Measurements from ENCODE around the gene C1orf56. TPM values are rescaled to one million over a fixed set of nuclear protein-coding genes. Genes with fewer than 3 reads are reported as not detected.

The C1orf56 gene
- total RNA-seq, 3 donors from 2014 or later: 1.3 to 4.0 (median 1.3) TPM

- no peaks in the 10 kb centered on the region for H3K36me3 ChIP-seq (ENCODE audit: low read depth)
- TF ChIP-seq CTCF (IDR thresholded peaks at IDR 0.05): no peak
- intact Hi-C loops (cut with DNase I, micrococcal nuclease): no loop called here
These were observed 17.6 kb downstream of the C1orf56 start for GRCh38 chr1:151065089-151065645.

GRCh38 chr1:151067185-151067584 lies 19.6 kb downstream of the C1orf56 start:
- intact Hi-C loops (cut with DNase I, micrococcal nuclease): no loop called here
- no peaks in the 10 kb centered on the region for H3K36me3 ChIP-seq (ENCODE audit: low read depth)
- no peaks in the 10 kb centered on the region for H3K4me1 ChIP-seq (ENCODE audit: low read depth)
- H3K9me3 ChIP-seq: no peaks in the 10 kb centered on the region
- DNase-seq: no peak
- H3K4me3 ChIP-seq: no peak overlapping the region
- ATAC-seq: no peak
- TF ChIP-seq CTCF (IDR thresholded peaks at IDR 0.05): no peak

More at GRCh38 chr1:151065089-151065645, 17.6 kb downstream of the C1orf56 start:
- Histone ChIP-seq H3K9me3 (no peaks in the 10 kb centered on the region), H3K4me1 (ENCODE audit: low read depth) (no peaks in the 10 kb centered on the region), H3K4me3 (no peak overlapping the region)
- ATAC-seq (no peak), DNase-seq (no peak)

GRCh38 chr1:151069103-151069486 lies 21.5 kb downstream of the C1orf56 start:
- intact Hi-C loops (cut with DNase I, micrococcal nuclease): no loop called here
- DNase-seq (no peak), ATAC-seq (no peak)

GRCh38 chr1:151070474-151071276 lies 23.1 kb downstream of the C1orf56 start, which contains the start of gene GABPB2:
GABPB2 (plus strand) TSS chr1:151070761; CDS start chr1:151088190, 17,429 bp downstream.
- H3K4me1 ChIP-seq (ENCODE audit: low read depth): no peaks in the 10 kb centered on the region
- ATAC-seq: peak; percentile 95
- no peaks in the 10 kb centered on the region for H3K9me3 ChIP-seq
- peak; percentile 95 for TF ChIP-seq CTCF (IDR thresholded peaks at IDR 0.05)
- DNase-seq: peak; percentile 91 to 94 (median 92)
- intact Hi-C loops (cut with DNase I, micrococcal nuclease): no loop called here
- no peaks in the 10 kb centered on the region for H3K36me3 ChIP-seq (ENCODE audit: low read depth)
- H3K4me3 ChIP-seq: peak within 1 kb of the TSS; percentile 68

More at GRCh38 chr1:151069103-151069486, 21.5 kb downstream of the C1orf56 start:
- no peak overlapping the region for H3K4me3 ChIP-seq
- H3K9me3 ChIP-seq: no peaks in the 10 kb centered on the region
- no peaks in the 10 kb centered on the region for H3K4me1 ChIP-seq (ENCODE audit: low read depth)
- H3K36me3 ChIP-seq (ENCODE audit: low read depth): no peaks in the 10 kb centered on the region
- no peak for TF ChIP-seq CTCF (IDR thresholded peaks at IDR 0.05)

- no peaks in the 10 kb centered on the region for H3K4me1 ChIP-seq (ENCODE audit: low read depth)
- H3K36me3 ChIP-seq (ENCODE audit: low read depth): no peaks in the 10 kb centered on the region
- no peak for TF ChIP-seq CTCF (IDR thresholded peaks at IDR 0.05)
- no peak for DNase-seq
- no peak for ATAC-seq
- no peaks in the 10 kb centered on the region for H3K9me3 ChIP-seq
- no peak overlapping the region for H3K4me3 ChIP-seq
- intact Hi-C loops (cut with DNase I, micrococcal nuclease): no loop called here
These were observed 24.7 kb downstream of the C1orf56 start for GRCh38 chr1:151072224-151072623.
